ENCODE measurements around the gene TMBIM6.
A peak's percentile ranks its signal among the peaks of the same experiment; 100 is the strongest.

GRCh38 chr12:49740930-49741881 is at the start of gene TMBIM6:
- TF ChIP-seq, protein P1, sequence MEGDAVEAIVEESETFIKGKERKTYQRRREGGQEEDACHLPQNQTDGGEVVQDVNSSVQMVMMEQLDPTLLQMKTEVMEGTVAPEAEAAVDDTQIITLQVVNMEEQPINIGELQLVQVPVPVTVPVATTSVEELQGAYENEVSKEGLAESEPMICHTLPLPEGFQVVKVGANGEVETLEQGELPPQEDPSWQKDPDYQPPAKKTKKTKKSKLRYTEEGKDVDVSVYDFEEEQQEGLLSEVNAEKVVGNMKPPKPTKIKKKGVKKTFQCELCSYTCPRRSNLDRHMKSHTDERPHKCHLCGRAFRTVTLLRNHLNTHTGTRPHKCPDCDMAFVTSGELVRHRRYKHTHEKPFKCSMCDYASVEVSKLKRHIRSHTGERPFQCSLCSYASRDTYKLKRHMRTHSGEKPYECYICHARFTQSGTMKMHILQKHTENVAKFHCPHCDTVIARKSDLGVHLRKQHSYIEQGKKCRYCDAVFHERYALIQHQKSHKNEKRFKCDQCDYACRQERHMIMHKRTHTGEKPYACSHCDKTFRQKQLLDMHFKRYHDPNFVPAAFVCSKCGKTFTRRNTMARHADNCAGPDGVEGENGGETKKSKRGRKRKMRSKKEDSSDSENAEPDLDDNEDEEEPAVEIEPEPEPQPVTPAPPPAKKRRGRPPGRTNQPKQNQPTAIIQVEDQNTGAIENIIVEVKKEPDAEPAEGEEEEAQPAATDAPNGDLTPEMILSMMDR (IDR thresholded peaks at IDR 0.05), result peak; percentile 98
- TF ChIP-seq POLR2AphosphoS5 (IDR thresholded peaks at IDR 0.05) (peak; percentile 98 to 99 (median 99)), EP300 (IDR thresholded peaks at IDR 0.05) (no peak)
